Measurements from ENCODE around the gene LRMDA.

- TF ChIP-seq, protein P1, sequence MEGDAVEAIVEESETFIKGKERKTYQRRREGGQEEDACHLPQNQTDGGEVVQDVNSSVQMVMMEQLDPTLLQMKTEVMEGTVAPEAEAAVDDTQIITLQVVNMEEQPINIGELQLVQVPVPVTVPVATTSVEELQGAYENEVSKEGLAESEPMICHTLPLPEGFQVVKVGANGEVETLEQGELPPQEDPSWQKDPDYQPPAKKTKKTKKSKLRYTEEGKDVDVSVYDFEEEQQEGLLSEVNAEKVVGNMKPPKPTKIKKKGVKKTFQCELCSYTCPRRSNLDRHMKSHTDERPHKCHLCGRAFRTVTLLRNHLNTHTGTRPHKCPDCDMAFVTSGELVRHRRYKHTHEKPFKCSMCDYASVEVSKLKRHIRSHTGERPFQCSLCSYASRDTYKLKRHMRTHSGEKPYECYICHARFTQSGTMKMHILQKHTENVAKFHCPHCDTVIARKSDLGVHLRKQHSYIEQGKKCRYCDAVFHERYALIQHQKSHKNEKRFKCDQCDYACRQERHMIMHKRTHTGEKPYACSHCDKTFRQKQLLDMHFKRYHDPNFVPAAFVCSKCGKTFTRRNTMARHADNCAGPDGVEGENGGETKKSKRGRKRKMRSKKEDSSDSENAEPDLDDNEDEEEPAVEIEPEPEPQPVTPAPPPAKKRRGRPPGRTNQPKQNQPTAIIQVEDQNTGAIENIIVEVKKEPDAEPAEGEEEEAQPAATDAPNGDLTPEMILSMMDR (IDR thresholded peaks at IDR 0.05), result peak in 3 of 4 experiments; percentile 27 to 75 (median 67)
- TF ChIP-seq POLR2A (IDR thresholded peaks at IDR 0.05) (peak; percentile 99), EP300 (IDR thresholded peaks at IDR 0.05) (no peak)
Observed at GRCh38 chr10:75401569-75402485, 29.6 kb upstream of the LRMDA start, which contains the start of gene ZNF503.
